HG03196 (cell line): Measurements from ENCODE around the gene RFT1.

Source experiments
- ATAC-seq: cut with Tn5 transposase; IDR thresholded peaks from one replicate; pipeline ENCODE4 v1.9.1; 2021; ENCODE audit not compliant: unreplicated experiment

RFT1 gene

GRCh38 chr3:53129344-53129743 is 891 bp downstream of the RFT1 start:
- ATAC-seq: no peak

- ATAC-seq: no peak
Measured at GRCh38 chr3:53126601-53127000, 3.6 kb downstream of the RFT1 start.

- ATAC-seq: no peak
Measured at GRCh38 chr3:53123953-53124352, 6.3 kb downstream of the RFT1 start.

GRCh38 chr3:53123510-53123909 is 6.7 kb downstream of the RFT1 start:
- ATAC-seq: no peak

- ATAC-seq: no peak
Measured at GRCh38 chr3:53122933-53123305, 7.3 kb downstream of the RFT1 start.

GRCh38 chr3:53122255-53122932 is 7.8 kb downstream of the RFT1 start:
- ATAC-seq: no peak

GRCh38 chr3:53120336-53120735 is 9.9 kb downstream of the RFT1 start:
- ATAC-seq: no peak

GRCh38 chr3:53116956-53117355 is 13.3 kb downstream of the RFT1 start:
- no peak for ATAC-seq

- no peak for ATAC-seq
Measured at GRCh38 chr3:53114412-53115074, 15.7 kb downstream of the RFT1 start.

GRCh38 chr3:53114011-53114400 is 16.2 kb downstream of the RFT1 start:
- ATAC-seq: peak; percentile 64

GRCh38 chr3:53113293-53114010 is 16.8 kb downstream of the RFT1 start:
- ATAC-seq: no peak

- ATAC-seq: no peak
Measured at GRCh38 chr3:53111822-53112221, 18.4 kb downstream of the RFT1 start.

- no peak for ATAC-seq
Measured at GRCh38 chr3:53109891-53110771, 20.1 kb downstream of the RFT1 start.

GRCh38 chr3:53109190-53109589 is 21.0 kb downstream of the RFT1 start:
- ATAC-seq: no peak

- no peak for ATAC-seq
Measured at GRCh38 chr3:53104762-53105161, 25.5 kb downstream of the RFT1 start.

GRCh38 chr3:53103397-53104296 is 26.6 kb downstream of the RFT1 start:
- no peak for ATAC-seq

- peak; percentile 80 for ATAC-seq
Measured at GRCh38 chr3:53102601-53103147, 27.6 kb downstream of the RFT1 start.

GRCh38 chr3:53101956-53102355 is 28.3 kb downstream of the RFT1 start:
- no peak for ATAC-seq

- ATAC-seq: no peak
Measured at GRCh38 chr3:53100818-53101466, 29.3 kb downstream of the RFT1 start.
